Uterus (tissue), 4 donors: Measurements from ENCODE around the gene TEX2. TPM values are rescaled to one million over a fixed set of nuclear protein-coding genes. Genes with fewer than 3 reads are reported as not detected.
"Not testable (repeated sequence)": the region's sequence is repeated elsewhere in the genome, so short reads cannot be mapped to it uniquely, and the experiment has no call there.

Experiments used
- DNase-seq, 2 donors: peaks; one replicate each; pipeline ENCODE4 v3.0.0-alpha.2; 2019 to 2020
- H3K27ac ChIP-seq, 2 donors: fragments of 200-600 bp; sonication (generic); 1 replicate in 1 of 2; 2 replicates in 1 of 2; pipeline ENCODE4 v1.5.1; 2016 to 2018
- H3K27me3 ChIP-seq, 2 donors: fragments of 200-600 bp; sonication (generic); one replicate each; pipeline ENCODE4 v1.5.1; 2018 to 2019; ENCODE audit warnings: control low read depth in 1 of 2
- H3K36me3 ChIP-seq, 2 donors: fragments of 200-600 bp; sonication (generic); one replicate each; pipeline ENCODE4 v1.5.1; 2019; ENCODE audit warnings: control low read depth in 1 of 2
- H3K4me1 ChIP-seq, 2 donors: fragments of 200-600 bp; sonication (generic); one replicate each; pipeline ENCODE4 v1.5.1; 2018 to 2019; ENCODE audit warnings: control low read depth in 1 of 2
- H3K4me3 ChIP-seq, 2 donors: fragments of 200-600 bp; sonication (generic); 1 replicate in 1 of 2; 2 replicates in 1 of 2; pipeline ENCODE4 v1.5.1; 2018 to 2019; ENCODE audit warnings: mild to moderate bottlenecking in 1 of 2
- H3K9me3 ChIP-seq, 2 donors: fragments of 200-600 bp; sonication (generic); one replicate each; pipeline ENCODE4 v1.5.1; 2019; ENCODE audit warnings: control low read depth in 1 of 2
- POLR2A ChIP-seq, 2 donors: fragments of 450-650 bp; IDR thresholded peaks; one replicate each; pipeline ENCODE4 v1.6.1; 2016; ENCODE audit warnings: antibody characterized with exemption in 2 of 2, mild to moderate bottlenecking in 1 of 2, moderate library complexity in 1 of 2
- intact Hi-C: fragments of 100-400 bp; cut with DNase I; formaldehyde crosslinking; loops from one replicate; pipeline ENCODE4 v1.15.1; 2023; ENCODE audit warnings: low total_unique reads
- total RNA-seq, 4 donors: library from RNA; depleted of rRNA in 3 of 4; stranded (reverse); fragments of >200 nt in 3 of 4; gene quantifications; one replicate each; pipeline versions ENCODE4 v1.1.0 to v1.2.4, GENCODE V29; 2014 to 2023
- TF ChIP-seq, protein P1 (sequence below), 4 experiments: fragments of 200-600 bp in 2 of 4; fragments of 450-650 bp in 2 of 4; sonication (generic) in 2 of 4; IDR thresholded peaks; one replicate each; pipeline ENCODE4 v1.5.1; 2016 to 2019; ENCODE audit warnings: antibody characterized with exemption in 4 of 4, mild to moderate bottlenecking in 2 of 4, moderate library complexity in 1 of 4
- donor health status: DM: yes; HTN: yes; CAD: no.

The TEX2 gene
- total RNA-seq, 4 donors from 2014 or later, result 23.8 to 43.4 (median 35.6) TPM

GRCh38 chr17:64187093-64187895, 75.8 kb downstream of the TEX2 start:
- no peaks in the 10 kb centered on the region for H3K27me3 ChIP-seq
- H3K4me1 ChIP-seq, result no peaks in the 10 kb centered on the region
- H3K27ac ChIP-seq, result no peak overlapping the region
- no peaks in the 10 kb centered on the region for H3K9me3 ChIP-seq
- DNase-seq, result no peak
- intact Hi-C loops, result no loop called here
- no peaks in the 10 kb centered on the region for H3K36me3 ChIP-seq
- TF ChIP-seq, protein P1, sequence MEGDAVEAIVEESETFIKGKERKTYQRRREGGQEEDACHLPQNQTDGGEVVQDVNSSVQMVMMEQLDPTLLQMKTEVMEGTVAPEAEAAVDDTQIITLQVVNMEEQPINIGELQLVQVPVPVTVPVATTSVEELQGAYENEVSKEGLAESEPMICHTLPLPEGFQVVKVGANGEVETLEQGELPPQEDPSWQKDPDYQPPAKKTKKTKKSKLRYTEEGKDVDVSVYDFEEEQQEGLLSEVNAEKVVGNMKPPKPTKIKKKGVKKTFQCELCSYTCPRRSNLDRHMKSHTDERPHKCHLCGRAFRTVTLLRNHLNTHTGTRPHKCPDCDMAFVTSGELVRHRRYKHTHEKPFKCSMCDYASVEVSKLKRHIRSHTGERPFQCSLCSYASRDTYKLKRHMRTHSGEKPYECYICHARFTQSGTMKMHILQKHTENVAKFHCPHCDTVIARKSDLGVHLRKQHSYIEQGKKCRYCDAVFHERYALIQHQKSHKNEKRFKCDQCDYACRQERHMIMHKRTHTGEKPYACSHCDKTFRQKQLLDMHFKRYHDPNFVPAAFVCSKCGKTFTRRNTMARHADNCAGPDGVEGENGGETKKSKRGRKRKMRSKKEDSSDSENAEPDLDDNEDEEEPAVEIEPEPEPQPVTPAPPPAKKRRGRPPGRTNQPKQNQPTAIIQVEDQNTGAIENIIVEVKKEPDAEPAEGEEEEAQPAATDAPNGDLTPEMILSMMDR (IDR thresholded peaks at IDR 0.05), result no peak
- TF ChIP-seq POLR2A (IDR thresholded peaks at IDR 0.05), result no peak
- H3K4me3 ChIP-seq, result no peak overlapping the region

DNA sequence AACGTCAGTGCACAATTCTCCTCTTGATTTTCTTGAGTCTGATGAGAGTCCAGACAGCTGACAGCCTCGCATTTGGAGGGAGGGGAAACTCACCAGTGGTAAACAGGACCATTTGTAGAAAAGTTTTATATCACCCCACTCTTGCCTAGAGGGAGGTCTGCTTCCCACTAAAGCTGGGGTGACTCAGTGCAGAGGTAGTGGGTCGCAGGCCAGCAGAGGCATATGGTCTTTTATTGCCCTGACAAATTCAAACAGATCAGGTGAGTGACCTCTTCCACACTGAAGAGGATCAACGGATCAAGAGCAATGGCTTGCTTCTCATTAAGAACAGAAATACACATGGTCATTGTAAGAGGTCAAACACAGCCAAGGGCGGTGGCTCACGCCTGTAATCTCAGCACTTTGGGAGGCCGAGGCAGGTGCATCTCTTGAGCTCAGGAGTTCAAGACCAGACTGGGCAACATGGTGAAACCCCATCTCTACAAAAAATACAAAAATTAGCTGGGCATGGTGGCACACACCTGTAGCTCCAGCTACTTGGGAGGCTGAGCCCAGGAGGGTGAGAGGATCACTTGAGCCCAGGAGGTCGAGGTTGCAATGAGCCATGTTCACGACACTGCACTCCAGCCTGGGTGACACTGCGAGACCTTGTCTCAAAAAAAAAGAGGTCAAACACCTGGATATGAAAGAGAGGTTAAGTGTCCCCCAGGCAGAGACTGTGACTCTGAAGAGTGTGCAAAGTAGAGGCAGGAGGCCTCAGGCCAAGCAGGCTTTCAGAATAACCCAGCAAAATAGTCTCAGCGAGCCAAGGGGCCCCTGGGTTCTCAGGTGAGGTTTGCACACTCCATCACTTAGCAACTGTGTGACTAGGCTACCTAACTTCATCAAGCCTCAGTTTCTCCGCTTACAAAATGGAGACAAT, 76.6 kb downstream of the TEX2 start:
- Histone ChIP-seq H3K27me3 (no peaks in the 10 kb centered on the region), H3K4me1 (no peaks in the 10 kb centered on the region), H3K36me3 (no peaks in the 10 kb centered on the region), H3K27ac (peak overlapping the region; percentile 26 to 60), H3K4me3 (no peak overlapping the region), H3K9me3 (no peaks in the 10 kb centered on the region)
- intact Hi-C loops, result no loop called here
- TF ChIP-seq POLR2A (IDR thresholded peaks at IDR 0.05), result no peak
- TF ChIP-seq, protein P1 (IDR thresholded peaks at IDR 0.05), result no peak
- DNase-seq, result no peak

DNA sequence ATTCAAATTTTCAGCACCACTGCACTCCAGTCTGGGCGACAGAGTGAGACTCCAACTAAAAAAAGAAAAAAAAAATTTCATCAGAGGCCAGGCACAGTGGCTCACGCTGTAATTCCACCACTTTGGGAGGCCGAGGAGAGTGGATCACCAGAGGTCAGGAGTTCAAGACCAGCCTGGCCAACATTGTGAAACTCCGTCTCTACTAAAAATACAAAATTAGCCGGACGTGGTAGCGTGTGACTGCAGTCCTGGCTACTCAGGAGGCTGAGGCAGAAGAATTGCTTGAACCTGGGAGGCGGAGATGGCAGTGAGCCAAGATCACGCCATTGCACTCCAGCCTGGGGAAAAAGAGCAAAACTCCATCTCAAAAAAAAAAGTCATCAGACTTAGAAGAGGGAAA, 77.5 kb downstream of the TEX2 start:
- H3K9me3 ChIP-seq, intact Hi-C loops, H3K4me3 ChIP-seq, H3K4me1 ChIP-seq, H3K36me3 ChIP-seq, H3K27me3 ChIP-seq: not testable (repeated sequence)
- peak overlapping the region; percentile 26 to 60 for H3K27ac ChIP-seq
- DNase-seq, result peak; percentile 70 to 78

- Histone ChIP-seq H3K4me1 (no peaks in the 10 kb centered on the region), H3K4me3 (no peak overlapping the region), H3K36me3 (no peaks in the 10 kb centered on the region), H3K27ac (peak overlapping the region; percentile 26 to 60), H3K27me3 (no peaks in the 10 kb centered on the region), H3K9me3 (no peaks in the 10 kb centered on the region)
- intact Hi-C loops, result no loop called here
- TF ChIP-seq POLR2A (IDR thresholded peaks at IDR 0.05), result no peak
- TF ChIP-seq, protein P1 (IDR thresholded peaks at IDR 0.05), result no peak
- no peak for DNase-seq
Measured at GRCh38 chr17:64185101-64185500, 78.0 kb downstream of the TEX2 start.

DNA sequence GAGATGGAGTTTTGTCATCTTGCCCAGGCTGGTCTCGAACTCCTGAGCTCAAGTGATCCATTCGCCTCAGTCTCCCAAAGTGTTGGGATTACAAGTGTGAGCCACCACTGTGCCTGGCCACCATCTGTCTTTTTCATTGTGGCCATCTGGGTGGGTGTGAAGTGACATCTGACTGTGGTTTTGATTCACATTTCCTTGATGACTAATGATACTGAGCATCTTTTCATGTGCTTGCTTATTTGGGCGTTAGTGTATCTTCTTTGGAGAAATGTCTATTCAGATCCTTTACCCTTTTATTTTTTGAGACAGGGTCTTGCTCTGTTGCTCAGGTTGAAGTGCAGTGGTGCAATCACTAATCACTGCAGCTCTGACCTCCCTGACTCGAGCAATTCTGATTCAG, 79.2 kb downstream of the TEX2 start:
- Histone ChIP-seq H3K36me3 (no peaks in the 10 kb centered on the region), H3K4me1 (peaks cover 0 to 4% of the 10 kb centered on the region in 2 donors), H3K9me3 (no peaks in the 10 kb centered on the region), H3K27ac (no peak overlapping the region), H3K27me3 (no peaks in the 10 kb centered on the region), H3K4me3 (no peak overlapping the region)
- intact Hi-C loops, result no loop called here
- DNase-seq, result no peak
- TF ChIP-seq POLR2A (IDR thresholded peaks at IDR 0.05), result no peak
- TF ChIP-seq, protein P1 (IDR thresholded peaks at IDR 0.05), result no peak
